Activated naive CD8-positive, alpha-beta T cell treated with anti-CD3 and anti-CD28 coated beads, Interleukin-2, amount 50 U/mL, for 24 hours (primary cell): ENCODE measurements around the gene FHOD3.
"Not testable (repeated sequence)": the region's sequence is repeated elsewhere in the genome, so short reads cannot be mapped to it uniquely, and the experiment has no call there.

Experiments
- ATAC-seq: fragments of 150-1000 bp; cut with Tn5 transposase; one replicate; pipeline ENCODE4 v1.10.0; 2021
- DNase-seq: peaks from one replicate; pipeline ENCODE4 v3.0.0; 2021
- H3K27ac Mint-ChIP-seq: one replicate; pipeline ENCODE4 v1.8.0; 2021; ENCODE audit warnings: mild to moderate bottlenecking, mixed read lengths
- H3K27me3 Mint-ChIP-seq: one replicate; pipeline ENCODE4 v1.8.0; 2021; ENCODE audit warnings: mixed read lengths
- H3K36me3 Mint-ChIP-seq: one replicate; pipeline ENCODE4 v1.8.0; 2021; ENCODE audit warnings: low read depth, mixed read lengths
- H3K4me1 Mint-ChIP-seq: one replicate; pipeline ENCODE4 v1.8.0; 2021; ENCODE audit warnings: mixed read lengths
- H3K4me3 Mint-ChIP-seq: one replicate; pipeline ENCODE4 v1.8.0; 2021; ENCODE audit warnings: mild to moderate bottlenecking, moderate library complexity, mixed read lengths
- H3K9me3 Mint-ChIP-seq: one replicate; pipeline ENCODE4 v1.8.0; 2021; ENCODE audit warnings: mixed read lengths

Gene FHOD3

DNA sequence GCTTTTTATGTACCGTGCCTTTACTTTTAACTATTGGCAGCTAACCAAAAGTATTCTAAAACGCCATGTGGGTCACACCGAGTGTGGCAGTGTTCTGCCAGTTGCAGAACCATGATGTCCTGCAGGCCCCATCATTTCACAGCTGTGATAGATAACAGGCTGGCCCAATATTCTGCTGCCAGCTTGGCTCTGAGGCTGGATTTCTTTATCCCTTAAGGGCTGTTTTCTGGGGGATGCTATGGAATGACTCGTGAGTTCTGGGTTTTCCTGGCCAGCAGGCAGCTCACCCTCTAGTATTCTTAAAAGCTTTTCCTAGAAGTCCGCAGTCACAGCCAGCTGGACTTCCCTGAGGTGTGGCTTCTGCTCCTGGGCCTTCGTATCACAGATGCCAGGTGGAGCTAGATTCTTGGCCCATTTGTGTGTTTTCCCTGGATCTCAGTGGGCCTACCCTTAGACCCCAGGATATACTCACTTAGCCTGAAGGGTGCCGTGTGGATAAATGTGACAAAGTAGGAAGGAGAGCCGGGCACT is 41.0 kb downstream of the FHOD3 start:
- Mint-ChIP-seq H3K27me3 (peaks cover 6% of the 10 kb centered on the region), H3K36me3 (no peaks in the 10 kb centered on the region), H3K9me3 (peaks cover 4% of the 10 kb centered on the region), H3K27ac (no peak overlapping the region), H3K4me3 (no peak overlapping the region), H3K4me1 (no peaks in the 10 kb centered on the region)
- DNase-seq (no peak), ATAC-seq (no peak)

DNA sequence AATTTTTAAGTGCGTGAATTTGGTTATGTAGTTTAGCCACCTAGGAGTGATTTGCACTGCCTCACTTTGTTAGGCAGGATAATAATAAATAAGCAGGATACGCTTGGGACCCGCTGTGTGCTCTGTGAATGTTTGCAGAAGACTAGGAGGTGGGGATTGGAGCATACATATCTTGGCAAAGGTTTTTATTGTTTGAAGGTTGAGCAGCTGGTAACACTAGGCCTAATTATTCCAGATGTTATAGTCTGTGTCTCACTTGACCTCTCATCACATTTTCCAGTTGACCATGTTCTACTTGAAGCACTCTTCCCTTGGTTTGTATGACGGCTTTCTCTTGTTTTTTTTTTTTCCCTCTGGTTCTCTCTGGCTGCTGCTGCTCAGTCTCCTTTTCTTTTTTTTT is 42.7 kb downstream of the FHOD3 start:
- no peaks in the 10 kb centered on the region for H3K36me3 Mint-ChIP-seq
- ATAC-seq (no peak), DNase-seq (no peak)
- no peak overlapping the region for H3K4me3 Mint-ChIP-seq
- H3K9me3 Mint-ChIP-seq: peaks cover 4% of the 10 kb centered on the region
- H3K4me1 Mint-ChIP-seq: no peaks in the 10 kb centered on the region
- no peak overlapping the region for H3K27ac Mint-ChIP-seq
- H3K27me3 Mint-ChIP-seq: peaks cover 6% of the 10 kb centered on the region

DNA sequence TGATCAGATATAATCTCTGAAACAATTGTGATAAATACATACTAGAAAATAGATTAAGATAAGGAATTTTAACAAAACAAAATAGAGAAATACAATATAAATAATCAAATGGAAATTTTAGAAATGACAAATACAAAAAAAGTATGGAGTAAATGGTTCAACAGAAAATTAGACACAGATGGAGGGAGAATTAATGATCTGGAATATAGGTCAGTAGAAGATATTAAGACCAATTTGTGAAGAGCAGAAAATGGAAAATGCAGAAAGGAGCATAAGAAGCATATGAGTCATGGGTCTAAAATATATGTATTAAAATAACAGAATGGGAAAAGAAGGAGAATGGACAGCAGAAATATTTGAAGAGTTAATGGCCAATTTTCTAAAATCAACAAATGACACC is 44.4 kb downstream of the FHOD3 start:
- peaks cover 4% of the 10 kb centered on the region for H3K9me3 Mint-ChIP-seq
- H3K27me3 Mint-ChIP-seq: peaks cover 13% of the 10 kb centered on the region
- no peak for DNase-seq
- ATAC-seq: no peak
- no peaks in the 10 kb centered on the region for H3K4me1 Mint-ChIP-seq
- H3K27ac Mint-ChIP-seq: no peak overlapping the region
- H3K36me3 Mint-ChIP-seq: no peaks in the 10 kb centered on the region
- no peak overlapping the region for H3K4me3 Mint-ChIP-seq

- ATAC-seq: no peak
- Mint-ChIP-seq H3K9me3 (no peaks in the 10 kb centered on the region), H3K27ac (no peak overlapping the region)
Measured at GRCh38 chr18:36348331-36348730, 50.8 kb downstream of the FHOD3 start.

DNA sequence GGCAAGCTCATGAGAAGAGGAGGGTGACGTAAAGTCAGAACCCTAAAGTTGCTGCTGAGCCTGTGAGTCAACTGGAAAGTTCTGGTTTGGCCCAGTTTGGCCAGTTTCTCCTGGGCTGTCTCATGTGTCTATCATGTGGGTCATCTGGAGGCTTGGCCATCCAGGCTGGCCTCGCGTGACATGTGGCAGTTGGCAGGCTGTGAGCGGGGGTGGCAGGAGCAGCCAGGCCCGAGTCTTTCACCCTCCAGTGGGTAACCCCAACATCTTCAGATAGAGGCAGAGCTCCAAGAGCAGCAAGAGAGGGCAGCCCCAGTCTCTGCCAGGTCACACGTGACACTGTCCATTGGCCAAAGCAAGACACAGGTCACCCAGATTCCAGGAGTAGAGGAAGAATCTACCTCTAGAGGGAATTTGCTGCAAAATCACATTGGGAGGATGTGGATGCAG is 51.5 kb downstream of the FHOD3 start:
- Mint-ChIP-seq H3K9me3 (no peaks in the 10 kb centered on the region), H3K4me3 (no peak overlapping the region), H3K27ac (no peak overlapping the region), H3K4me1 (no peaks in the 10 kb centered on the region), H3K36me3 (no peaks in the 10 kb centered on the region), H3K27me3 (peaks cover 26% of the 10 kb centered on the region)
- no peak for ATAC-seq
- DNase-seq: no peak

More at GRCh38 chr18:36348331-36348730, 50.8 kb downstream of the FHOD3 start:
- Mint-ChIP-seq H3K4me3 (no peak overlapping the region), H3K27me3 (peaks cover 26% of the 10 kb centered on the region), H3K4me1 (no peaks in the 10 kb centered on the region), H3K36me3 (no peaks in the 10 kb centered on the region)
- no peak for DNase-seq

GRCh38 chr18:36349552-36349951 is 52.0 kb downstream of the FHOD3 start:
- H3K36me3 Mint-ChIP-seq: no peaks in the 10 kb centered on the region
- no peak overlapping the region for H3K27ac Mint-ChIP-seq
- no peak for DNase-seq
- ATAC-seq: no peak
- H3K4me3 Mint-ChIP-seq: no peak overlapping the region
- peaks cover 26% of the 10 kb centered on the region for H3K27me3 Mint-ChIP-seq
- no peaks in the 10 kb centered on the region for H3K9me3 Mint-ChIP-seq
- no peaks in the 10 kb centered on the region for H3K4me1 Mint-ChIP-seq

DNA sequence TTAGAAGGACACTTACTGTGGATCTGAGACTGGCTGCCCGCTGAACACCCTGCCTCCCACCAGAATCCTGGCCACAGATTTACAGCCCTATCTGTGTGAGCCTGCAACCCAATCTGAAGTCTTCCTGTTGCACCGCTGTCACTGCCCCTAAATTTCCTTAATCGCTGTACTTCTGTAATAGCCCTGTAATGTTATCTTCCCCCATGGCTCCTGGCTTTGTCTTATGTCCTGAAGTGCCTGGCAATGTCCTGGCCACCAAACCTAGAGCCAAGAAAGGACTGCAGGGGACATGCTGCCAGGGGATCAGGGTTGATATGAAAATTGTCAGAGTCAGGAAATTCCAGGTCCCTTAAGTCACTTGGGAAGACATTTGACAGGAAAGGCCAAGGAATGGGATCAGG is 52.7 kb downstream of the FHOD3 start:
- DNase-seq (no peak), ATAC-seq (no peak)
- Mint-ChIP-seq H3K27me3 (peaks cover 26% of the 10 kb centered on the region), H3K4me1 (peaks cover 1% of the 10 kb centered on the region), H3K9me3 (no peaks in the 10 kb centered on the region), H3K4me3 (no peak overlapping the region), H3K27ac (no peak overlapping the region), H3K36me3 (no peaks in the 10 kb centered on the region)

DNA sequence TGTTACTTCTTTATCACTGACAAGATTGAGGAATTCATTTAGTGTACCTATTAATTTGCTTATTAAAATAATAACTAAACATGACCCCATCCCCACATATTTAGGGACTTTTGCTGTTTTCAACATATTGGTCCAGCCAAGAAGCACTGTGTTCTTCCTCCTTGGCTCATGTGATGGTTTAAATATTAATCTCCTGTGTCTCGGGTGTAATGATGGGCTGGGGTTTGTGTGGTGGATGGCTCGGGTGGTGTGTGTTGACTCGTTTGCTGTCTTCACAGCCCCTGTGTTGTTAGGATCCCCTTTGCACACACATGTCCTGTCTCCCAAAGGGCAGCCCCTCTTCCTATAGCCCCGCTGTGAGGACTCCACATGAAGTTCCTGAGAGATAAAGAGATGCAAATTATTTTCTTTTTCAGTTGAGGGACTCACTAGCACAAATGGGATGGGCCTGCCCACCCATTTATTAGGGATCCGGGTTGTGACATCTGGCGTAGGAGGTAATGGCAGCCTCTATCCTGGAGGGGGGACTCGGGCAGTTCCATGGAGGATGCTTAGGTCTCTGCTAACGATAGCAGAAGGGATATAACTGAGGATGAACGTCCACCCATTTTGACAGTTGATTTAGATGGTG is 53.4 kb downstream of the FHOD3 start:
- H3K36me3 Mint-ChIP-seq: no peaks in the 10 kb centered on the region
- peaks cover 3% of the 10 kb centered on the region for H3K4me1 Mint-ChIP-seq
- H3K27me3 Mint-ChIP-seq: peaks cover 26% of the 10 kb centered on the region
- no peak overlapping the region for H3K27ac Mint-ChIP-seq
- DNase-seq (no peak), ATAC-seq (no peak)
- H3K4me3 Mint-ChIP-seq: no peak overlapping the region
- H3K9me3 Mint-ChIP-seq: no peaks in the 10 kb centered on the region

DNA sequence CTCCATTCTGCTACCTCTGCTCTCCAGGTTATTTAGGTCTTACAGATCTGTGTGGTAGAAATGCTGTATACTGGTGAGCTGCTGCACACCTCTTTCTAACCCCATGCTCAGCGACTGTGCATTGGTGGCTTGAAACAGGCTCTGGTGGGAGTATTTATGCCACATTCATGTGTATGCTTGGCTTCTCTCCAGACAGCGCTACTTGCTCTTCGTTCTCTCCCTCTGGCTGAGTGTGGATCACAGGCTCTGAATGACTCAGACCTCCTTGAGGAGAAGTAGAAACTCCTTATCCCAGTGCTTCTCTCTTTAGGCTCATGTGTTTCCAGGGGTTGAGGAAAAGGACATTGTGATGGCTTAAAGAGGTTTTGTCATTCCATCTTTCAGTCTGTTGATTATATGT is 54.9 kb downstream of the FHOD3 start:
- Mint-ChIP-seq H3K27me3 (peaks cover 19% of the 10 kb centered on the region), H3K27ac (no peak overlapping the region), H3K9me3 (no peaks in the 10 kb centered on the region), H3K36me3 (no peaks in the 10 kb centered on the region), H3K4me1 (peaks cover 3% of the 10 kb centered on the region), H3K4me3 (no peak overlapping the region)
- DNase-seq (no peak), ATAC-seq (no peak)

GRCh38 chr18:36354989-36355388 is 57.5 kb downstream of the FHOD3 start:
- Mint-ChIP-seq H3K36me3 (no peaks in the 10 kb centered on the region), H3K27me3 (peaks cover 24% of the 10 kb centered on the region)
- peak; percentile 11 for DNase-seq

DNA sequence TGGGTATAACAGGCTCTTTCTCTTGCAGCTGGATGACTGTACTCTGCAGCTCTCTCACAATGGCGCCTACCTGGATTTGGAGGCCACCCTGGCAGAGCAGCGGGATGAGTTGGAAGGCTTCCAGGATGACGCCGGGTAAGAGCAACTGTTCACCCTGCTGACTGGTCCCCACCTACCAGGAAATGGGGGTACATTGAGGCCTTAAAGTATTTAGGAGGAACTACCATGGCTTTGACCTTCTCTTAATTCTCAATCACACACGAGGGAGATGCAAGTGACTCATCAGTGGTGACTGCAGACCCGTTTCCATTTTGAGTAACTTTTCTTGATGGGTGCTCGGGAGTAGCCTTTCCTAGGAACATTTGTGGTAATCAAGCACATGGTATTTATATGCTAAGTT is 58.0 kb downstream of the FHOD3 start:
- Mint-ChIP-seq H3K9me3 (no peaks in the 10 kb centered on the region), H3K36me3 (no peaks in the 10 kb centered on the region), H3K4me3 (no peak overlapping the region), H3K27ac (peak overlapping the region; percentile 13), H3K4me1 (peaks cover 3% of the 10 kb centered on the region), H3K27me3 (peaks cover 19% of the 10 kb centered on the region)
- ATAC-seq (peak; percentile 18), DNase-seq (no peak)

More at GRCh38 chr18:36354989-36355388, 57.5 kb downstream of the FHOD3 start:
- no peak overlapping the region for H3K27ac Mint-ChIP-seq
- H3K4me1 Mint-ChIP-seq: peaks cover 3% of the 10 kb centered on the region
- H3K4me3 Mint-ChIP-seq: no peak overlapping the region
- peak; percentile 76 for ATAC-seq
- H3K9me3 Mint-ChIP-seq: no peaks in the 10 kb centered on the region

GRCh38 chr18:36356741-36357140 is 59.2 kb downstream of the FHOD3 start:
- not testable (repeated sequence) for H3K36me3 Mint-ChIP-seq, H3K27ac Mint-ChIP-seq, ATAC-seq, H3K4me1 Mint-ChIP-seq, DNase-seq, H3K9me3 Mint-ChIP-seq, H3K4me3 Mint-ChIP-seq
- peaks cover 13% of the 10 kb centered on the region for H3K27me3 Mint-ChIP-seq

DNA sequence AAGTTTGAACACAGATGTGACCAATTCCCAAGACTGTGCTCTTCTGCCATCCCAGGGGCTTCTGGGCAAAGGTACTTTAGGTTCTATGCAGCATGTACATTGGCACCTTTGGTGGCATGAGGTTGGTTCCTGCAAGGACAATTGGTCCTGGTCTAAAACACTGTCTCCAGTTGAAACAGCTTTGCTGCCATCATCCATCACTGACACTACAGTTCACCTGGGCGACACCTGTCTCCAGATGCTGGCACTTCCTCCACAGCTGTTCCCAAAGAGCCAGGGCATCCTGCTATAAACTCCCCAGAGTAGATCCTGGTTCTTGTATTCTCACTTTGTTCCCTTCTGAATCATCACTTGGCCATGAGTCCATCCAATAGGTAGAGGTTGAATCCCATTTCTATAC is 60.6 kb downstream of the FHOD3 start:
- Mint-ChIP-seq H3K4me1 (peaks cover 3% of the 10 kb centered on the region), H3K27me3 (peaks cover 13% of the 10 kb centered on the region), H3K4me3 (no peak overlapping the region), H3K27ac (no peak overlapping the region), H3K36me3 (no peaks in the 10 kb centered on the region), H3K9me3 (no peaks in the 10 kb centered on the region)
- ATAC-seq: no peak
- no peak for DNase-seq

GRCh38 chr18:36360256-36360909 is 62.9 kb downstream of the FHOD3 start:
- no peaks in the 10 kb centered on the region for H3K36me3 Mint-ChIP-seq
- H3K4me1 Mint-ChIP-seq: peaks cover under 1% of the 10 kb centered on the region
- DNase-seq (no peak), ATAC-seq (no peak)
- H3K9me3 Mint-ChIP-seq: no peaks in the 10 kb centered on the region
- H3K27ac Mint-ChIP-seq: no peak overlapping the region
- H3K27me3 Mint-ChIP-seq: peaks cover 13% of the 10 kb centered on the region
- H3K4me3 Mint-ChIP-seq: no peak overlapping the region

GRCh38 chr18:36364911-36365624 is 67.6 kb downstream of the FHOD3 start:
- no peaks in the 10 kb centered on the region for H3K9me3 Mint-ChIP-seq
- no peak overlapping the region for H3K4me3 Mint-ChIP-seq
- peaks cover 9% of the 10 kb centered on the region for H3K27me3 Mint-ChIP-seq
- no peaks in the 10 kb centered on the region for H3K36me3 Mint-ChIP-seq
- no peak for ATAC-seq
- DNase-seq: no peak
- H3K4me1 Mint-ChIP-seq: no peaks in the 10 kb centered on the region
- no peak overlapping the region for H3K27ac Mint-ChIP-seq
